BJ (cell line): ENCODE measurements around the gene WWC1. TPM values are rescaled to one million over a fixed set of nuclear protein-coding genes. Genes with fewer than 3 reads are reported as not detected.

Experiments used
- CTCF ChIA-PET: fragments of 350-600 bp; formaldehyde crosslinking; extraction: SDS; loops from one replicate; lab custom pipeline; 2021; ENCODE audit warnings: antibody characterized with exemption, inconsistent platforms; lab: Yijun Ruan, JAX
- POLR2A ChIA-PET: fragments of 300-600 bp; sonication (Branson Sonifier 250); formaldehyde crosslinking; extraction: SDS; loops from one replicate; lab custom pipeline; 2021; ENCODE audit warnings: antibody characterized with exemption; lab: Charles Lee
- DNase-seq: peaks from one replicate; pipeline ENCODE4 v3.0.0-alpha.2; 2011; ENCODE audit warnings: low read depth
- H3K27me3 ChIP-seq: 2 replicates; pipeline ENCODE4 v1.6.0; 2011; ENCODE audit warnings: low read length; ENCODE audit not compliant: control insufficient read depth, insufficient read depth
- H3K36me3 ChIP-seq: 2 replicates; pipeline ENCODE4 v1.5.1; 2011; ENCODE audit warnings: low read length; ENCODE audit not compliant: control insufficient read depth, insufficient read depth
- H3K4me3 ChIP-seq: 2 replicates; pipeline ENCODE4 v1.5.1; 2011; ENCODE audit warnings: low read depth, mild to moderate bottlenecking, control low read depth, low read length
- CTCF ChIP-seq: IDR thresholded peaks from 2 replicates; pipeline ENCODE4 v1.5.1; 2011; ENCODE audit warnings: low read depth, mild to moderate bottlenecking, control low read depth, inconsistent platforms, low read length, moderate library complexity; ENCODE audit not compliant: insufficient read depth
- polyA plus RNA-seq: library from polyadenylated mRNA; depleted of rRNA; stranded (reverse); fragments of >200 nt; gene quantifications from 2 replicates; pipeline ENCODE4 v1.2.3, GENCODE V29; 2011

Gene WWC1
- polyA plus RNA-seq, 1 experiment: 1.4 TPM

- ChIA-PET CTCF (interaction anchor here (1.5 kb wide), 1 partner anchor 195 kb away, joined by 3 read pairs; no protein-coding TSS in a partner anchor), POLR2A (no interaction called here)
- no peaks in the 10 kb centered on the region for H3K36me3 ChIP-seq
- H3K4me3 ChIP-seq: no peak overlapping the region
- no peaks in the 10 kb centered on the region for H3K27me3 ChIP-seq
- no peak for DNase-seq
- TF ChIP-seq CTCF: no peak
Measured at GRCh38 chr5:168464214-168464613, 172.8 kb downstream of the WWC1 start.

- no peak for TF ChIP-seq CTCF
- Histone ChIP-seq H3K4me3 (no peak overlapping the region), H3K36me3 (no peaks in the 10 kb centered on the region), H3K27me3 (no peaks in the 10 kb centered on the region)
- ChIA-PET POLR2A (no interaction called here), CTCF (no interaction called here)
- no peak for DNase-seq
Measured at GRCh38 chr5:168464641-168465040, 173.2 kb downstream of the WWC1 start.

GRCh38 chr5:168467755-168468330 is 176.4 kb downstream of the WWC1 start:
- POLR2A ChIA-PET: no interaction called here
- Histone ChIP-seq H3K36me3 (no peaks in the 10 kb centered on the region), H3K27me3 (no peaks in the 10 kb centered on the region), H3K4me3 (no peak overlapping the region)
- DNase-seq: no peak
- CTCF ChIA-PET: interaction anchor here (1.1 kb wide), 1 partner anchor 10 kb away, joined by 3 read pairs; no protein-coding TSS in a partner anchor
- TF ChIP-seq CTCF: no peak

DNA sequence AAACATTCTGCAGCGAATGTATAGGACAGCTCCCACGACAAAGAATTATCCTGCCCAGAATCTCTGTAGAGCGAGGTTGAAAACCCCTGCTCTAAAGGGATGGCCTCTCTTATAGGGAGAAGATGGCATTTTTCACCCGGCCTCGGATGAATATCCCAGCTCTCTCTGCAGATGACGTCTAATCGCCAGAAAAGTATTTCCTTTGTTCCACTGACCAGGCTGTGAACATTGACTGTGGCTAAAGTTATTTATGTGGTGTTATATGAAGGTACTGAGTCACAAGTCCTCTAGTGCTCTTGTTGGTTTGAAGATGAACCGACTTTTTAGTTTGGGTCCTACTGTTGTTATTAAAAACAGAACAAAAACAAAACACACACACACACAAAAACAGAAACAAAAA is 177.4 kb downstream of the WWC1 start:
- DNase-seq: peak; percentile 68
- no peaks in the 10 kb centered on the region for H3K36me3 ChIP-seq
- no peak overlapping the region for H3K4me3 ChIP-seq
- H3K27me3 ChIP-seq: no peaks in the 10 kb centered on the region
- CTCF ChIA-PET: interaction anchor here (1.1 kb wide), 1 partner anchor 9 kb away, joined by 3 read pairs; no protein-coding TSS in a partner anchor
- POLR2A ChIA-PET: no interaction called here
- TF ChIP-seq CTCF: no peak

DNA sequence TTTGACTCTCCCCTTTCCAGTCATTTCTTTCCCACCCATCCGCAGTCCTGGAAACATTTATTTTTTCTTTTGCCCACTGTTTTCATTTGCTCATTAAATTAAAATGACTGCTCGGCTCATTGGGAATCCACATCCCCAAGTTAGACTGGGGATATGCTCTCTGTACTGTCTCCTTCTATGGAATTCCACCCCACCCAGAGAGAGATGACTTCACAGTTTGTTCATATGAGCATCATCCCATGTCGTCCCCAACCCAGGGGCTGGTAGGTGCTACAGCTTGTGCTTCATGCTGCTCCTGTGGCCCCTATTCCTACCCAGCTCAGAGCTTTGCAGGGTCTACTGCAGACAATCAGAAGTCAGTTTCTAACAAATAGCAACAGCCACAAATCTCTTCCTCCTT is 178.4 kb downstream of the WWC1 start:
- Histone ChIP-seq H3K4me3 (no peak overlapping the region), H3K36me3 (no peaks in the 10 kb centered on the region), H3K27me3 (no peaks in the 10 kb centered on the region)
- DNase-seq: no peak
- POLR2A ChIA-PET: no interaction called here
- TF ChIP-seq CTCF: no peak
- CTCF ChIA-PET: no interaction called here
